Heart left ventricle (tissue), 16 donors: ENCODE measurements around the gene CLTC. TPM values are rescaled to one million over a fixed set of nuclear protein-coding genes. Genes with fewer than 3 reads are reported as not detected.
A peak's percentile ranks its signal among the peaks of the same experiment; 100 is the strongest.

Source experiments
- ATAC-seq, 4 donors: fragments of 200-7000 bp; cut with Tn5 transposase; one replicate each; pipeline ENCODE4 v1.9.1; 2020 to 2022; ENCODE audit warnings: moderate library complexity in 4 of 4, mild to moderate bottlenecking in 3 of 4, moderate number of reproducible peaks in 1 of 4
- DNase-seq, 5 donors: peaks; one replicate each; pipeline ENCODE4 v3.0.0-alpha.2; 2020
- H3K27ac ChIP-seq, 12 donors: fragments of 200-600 bp; sonication (generic) in 4 of 12; one replicate each; pipeline versions ENCODE4 v1.5.0 to v1.8.0; 2016 to 2022; ENCODE audit warnings: mild to moderate bottlenecking in 2 of 12
- H3K27me3 ChIP-seq, 9 donors: fragments of 200-600 bp; sonication (generic) in 2 of 9; one replicate each; pipeline versions ENCODE4 v1.5.1 to v1.8.0; 2016 to 2022; ENCODE audit warnings: mild to moderate bottlenecking in 3 of 9
- H3K36me3 ChIP-seq, 9 donors: fragments of 200-600 bp; sonication (generic) in 2 of 9; one replicate each; pipeline versions ENCODE4 v1.5.0 to v1.8.0; 2018 to 2022; ENCODE audit warnings: mild to moderate bottlenecking in 2 of 9
- H3K4me1 ChIP-seq, 12 donors: fragments of 200-600 bp; sonication (generic) in 4 of 12; one replicate each; pipeline versions ENCODE4 v1.5.0 to v1.8.0; 2016 to 2022; ENCODE audit warnings: mild to moderate bottlenecking in 3 of 12
- H3K4me3 ChIP-seq, 12 donors: fragments of 200-600 bp; sonication (generic) in 4 of 12; one replicate each; pipeline versions ENCODE4 v1.5.0 to v1.8.0; 2017 to 2022; ENCODE audit warnings: mild to moderate bottlenecking in 9 of 12, moderate library complexity in 4 of 12
- H3K9me3 ChIP-seq, 12 donors: fragments of 200-600 bp; sonication (generic) in 4 of 12; one replicate each; pipeline versions ENCODE4 v1.5.0 to v1.8.0; 2016 to 2022; ENCODE audit warnings: mild to moderate bottlenecking in 1 of 12
- CTCF ChIP-seq, 12 donors: fragments of 200-600 bp; sonication (generic) in 4 of 12; IDR thresholded peaks; one replicate each; pipeline versions ENCODE4 v1.5.0 to v1.8.0; 2018 to 2022; ENCODE audit warnings: antibody characterized with exemption in 12 of 12, mild to moderate bottlenecking in 5 of 12
- POLR2A ChIP-seq, 2 donors: fragments of 450-650 bp; IDR thresholded peaks; one replicate each; pipeline ENCODE4 v1.6.1; 2017; ENCODE audit warnings: antibody characterized with exemption in 2 of 2, mild to moderate bottlenecking in 2 of 2, moderate library complexity in 2 of 2
- WGBS, 4 donors: extraction: QIAGEN DNeasy Blood & Tissue Kit in 2 of 4; methylation state at CpG; one replicate each; pipeline versions ENCODE4 v1.1.5 to v1.1.7; 2013 to 2018; 5-methylcytosine and 5-hydroxymethylcytosine counted together
- intact Hi-C, 10 donors: fragments of 100-400 bp; cut with DNase I; formaldehyde crosslinking; loops; one replicate each; pipeline versions ENCODE4 v1.11.1 to v1.14.2; 2022
- polyA plus RNA-seq, 2 donors: library from polyadenylated mRNA; stranded (reverse); fragments of 200-250 nt; gene quantifications; one replicate each; pipeline ENCODE4 v1.2.3, GENCODE V29; 2013
- total RNA-seq, 9 donors: library from RNA; depleted of rRNA in 2 of 9; stranded (reverse); fragments of >200 nt in 2 of 9; fragmentation: NEBNext Ultra II Directional in 3 of 9; extraction: Animal tissue kit (Norgen Biotek cat#: 25700) in 3 of 9; gene quantifications; one replicate each; pipeline versions ENCODE4 v1.1.0 to v1.2.4, GENCODE V29; 2016 to 2023
- donor health status: ischemic (EF 13 %, LVEDD 7.1; RV severe dilation, severe dysfunction).
- donor health status: healthy with polysubstance abuse.
- donor health status: DM: no; HTN: yes; CAD: no.
- donor health status: DM: no; HTN: no; CAD: no.
- donor health status: ischemic (EF 25% LVEDD 6.9; RV normal size, moderate dysfunction).
- donor health status: ischemic (EF 25% LVEDD 5.7; RV mildly dilated, moderate dysfunction).
- donor health status: healthy.
- donor health status: DM: yes; HTN: yes; CAD: no.
- donor health status: ischemic (EF 35%, LVEDD 5.7; RV mildly dilated, moderate dysfunction).
- donor health status: nonischemic (EF 11% LVEDD 7.7; RV severe dilation, severe dysfunction).
- donor health status: DM: yes; HTN: yes; CAD: no.
- donor health status: PGD.
- donor health status: ischemic (EF 29% LVEDD 5.4; RV normal size, mild dysfunction).
- donor health status: nonischemic (EF 23%, LVEDD 6.1; RV moderate dilation, normal function).

Gene CLTC
- total and polyA plus RNA-seq, 11 donors: 49.8 to 242 (median 178) TPM

DNA sequence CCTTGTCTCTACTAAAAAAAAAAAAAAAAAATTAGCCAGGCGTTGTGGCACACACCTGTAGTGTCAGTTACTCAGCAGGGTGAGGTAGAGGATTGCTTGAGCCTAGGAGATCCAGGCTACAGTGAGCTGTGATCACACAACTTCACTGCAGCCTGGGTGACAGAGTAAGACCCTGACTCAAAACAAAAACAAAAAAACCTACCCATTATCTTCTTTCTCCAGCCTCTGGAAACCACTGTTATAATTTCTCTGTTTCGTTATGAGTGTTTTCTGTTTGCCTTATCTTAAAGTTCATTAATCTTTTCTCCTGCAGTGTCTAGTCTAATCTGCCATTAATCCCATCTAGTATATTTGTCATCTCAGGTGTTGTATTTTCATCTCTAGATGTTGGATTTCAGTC is 18.6 kb upstream of the CLTC start:
- Histone ChIP-seq H3K27me3 (no peaks in the 10 kb centered on the region), H3K36me3 (peaks cover 0 to 72% (median 58%) of the 10 kb centered on the region in 9 donors), H3K27ac (no peak overlapping the region), H3K4me3 (no peak overlapping the region), H3K4me1 (no peaks in the 10 kb centered on the region), H3K9me3 (no peaks in the 10 kb centered on the region)
- intact Hi-C loops: loop anchor here in 1 of 10 donors (5.0 kb wide), 1 partner anchor 76 kb away; no protein-coding TSS in a partner anchor
- DNase-seq (no peak), ATAC-seq (no peak)
- TF ChIP-seq CTCF (IDR thresholded peaks at IDR 0.05) (no peak), POLR2A (IDR thresholded peaks at IDR 0.05) (no peak)
- 91 to 97% (median 94%) methylated on average over 2 of the region's 2 CpGs for WGBS, 4 donors

DNA sequence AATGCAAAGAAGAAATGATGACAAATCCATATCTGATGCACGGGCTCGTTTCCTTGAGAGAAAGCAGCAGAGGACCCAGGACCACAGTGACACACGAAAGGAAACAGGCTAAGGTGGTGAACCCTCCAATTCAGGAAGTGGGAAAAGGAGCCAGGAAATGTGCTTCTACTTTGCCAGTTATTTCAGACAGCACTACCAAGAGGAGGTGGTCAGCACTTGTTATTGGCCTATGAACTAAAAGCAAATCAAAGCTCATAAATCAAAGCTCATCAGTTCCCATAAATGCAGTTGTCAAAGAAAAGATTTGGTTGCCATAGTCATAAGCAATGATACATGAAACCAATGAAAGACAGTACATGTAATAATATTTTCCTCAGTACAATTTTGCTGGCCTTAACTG is 12.6 kb upstream of the CLTC start:
- Histone ChIP-seq H3K27me3 (no peaks in the 10 kb centered on the region), H3K36me3 (peaks cover 0 to 94% (median 77%) of the 10 kb centered on the region in 9 donors), H3K4me3 (no peak overlapping the region), H3K4me1 (no peaks in the 10 kb centered on the region), H3K9me3 (no peaks in the 10 kb centered on the region), H3K27ac (no peak overlapping the region)
- DNase-seq (no peak), ATAC-seq (no peak)
- TF ChIP-seq CTCF (IDR thresholded peaks at IDR 0.05): no peak
- intact Hi-C loops: no loop called here
- whole genome bisulfite sequencing, 4 donors: 55 to 65% (median 61%) methylated on average over 3 of the region's 3 CpGs

- DNase-seq: no peak
- Histone ChIP-seq H3K36me3 (peaks cover 0 to 86% (median 68%) of the 10 kb centered on the region in 9 donors), H3K4me1 (no peaks in the 10 kb centered on the region), H3K9me3 (no peaks in the 10 kb centered on the region), H3K27me3 (no peaks in the 10 kb centered on the region), H3K4me3 (no peak overlapping the region), H3K27ac (no peak overlapping the region)
- WGBS, 4 donors: 87 to 90% (median 88%) methylated on average over 5 of the region's 5 CpGs
- no peak for ATAC-seq
- TF ChIP-seq POLR2A (IDR thresholded peaks at IDR 0.05) (no peak), CTCF (IDR thresholded peaks at IDR 0.05) (peak in 3 of 12 donors; percentile 13 to 29 (median 16))
- intact Hi-C loops: no loop called here
Observed at GRCh38 chr17:59607817-59608403, 11.8 kb upstream of the CLTC start.

DNA sequence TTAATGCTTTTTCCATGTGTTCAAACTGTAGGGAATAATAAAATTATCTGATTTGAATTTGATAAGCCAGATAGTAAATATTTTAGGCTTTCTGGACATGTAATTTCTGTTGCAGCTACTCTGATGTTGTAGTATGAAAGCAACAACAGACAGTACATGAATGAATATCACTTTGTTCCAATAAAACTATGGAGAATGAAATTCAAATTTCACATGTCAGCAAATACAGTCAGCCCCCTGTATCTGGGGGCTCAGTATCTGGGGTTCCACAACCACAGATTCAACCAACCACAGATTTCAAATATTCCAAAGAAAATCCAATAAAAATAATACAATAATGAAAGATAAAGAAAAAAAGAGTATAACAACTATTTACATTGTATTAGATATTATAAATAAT is 8.2 kb upstream of the CLTC start:
- no peak overlapping the region for H3K4me3 ChIP-seq
- ATAC-seq (no peak), DNase-seq (no peak)
- no peaks in the 10 kb centered on the region for H3K27me3 ChIP-seq
- no peaks in the 10 kb centered on the region for H3K4me1 ChIP-seq
- no peaks in the 10 kb centered on the region for H3K9me3 ChIP-seq
- no peak overlapping the region for H3K27ac ChIP-seq
- TF ChIP-seq POLR2A (IDR thresholded peaks at IDR 0.05) (no peak), CTCF (IDR thresholded peaks at IDR 0.05) (no peak)
- intact Hi-C loops: loop anchor here in 1 of 10 donors (10.0 kb wide), 1 partner anchor 47 kb away; the partner anchor contains the start of gene DHX40
- H3K36me3 ChIP-seq: peaks cover 0 to 50% (median 39%) of the 10 kb centered on the region in 9 donors
